Loucy (cell line): Measurements from ENCODE around the gene NCOA7.

Source experiments
- H2AFZ ChIP-seq: fragments of 200-600 bp; sonication (generic); 2 replicates; pipeline ENCODE4 v1.6.0; 2016; ENCODE audit warnings: antibody characterized with exemption, mild to moderate bottlenecking, low read length, moderate library complexity
- H3F3A ChIP-seq: fragments of 200-600 bp; 2 replicates; pipeline ENCODE4 v1.6.0; 2016; ENCODE audit warnings: antibody characterized with exemption, low read depth, mild to moderate bottlenecking
- H3K27me3 ChIP-seq: fragments of 200-600 bp; sonication (generic); 2 replicates; pipeline ENCODE4 v1.6.1; 2014; ENCODE audit warnings: low read length, mild to moderate bottlenecking; ENCODE audit not compliant: insufficient read depth, poor library complexity, severe bottlenecking
- H3K36me3 ChIP-seq: fragments of 200-600 bp; sonication (generic); 2 replicates; pipeline ENCODE4 v1.6.1; 2016; ENCODE audit warnings: low read length; ENCODE audit not compliant: insufficient read depth
- H3K4me1 ChIP-seq: fragments of 200-600 bp; sonication (generic); 2 replicates; pipeline ENCODE4 v1.5.1; 2014; ENCODE audit warnings: low read length, mild to moderate bottlenecking; ENCODE audit not compliant: insufficient read depth, poor library complexity, severe bottlenecking
- H3K4me2 ChIP-seq: fragments of 200-600 bp; sonication (generic); 2 replicates; pipeline ENCODE4 v1.6.0; 2014; ENCODE audit warnings: antibody characterized with exemption, low read length, low read depth, mild to moderate bottlenecking; ENCODE audit not compliant: poor library complexity, severe bottlenecking
- H3K4me3 ChIP-seq: fragments of 200-600 bp; sonication (generic); 2 replicates; pipeline ENCODE4 v1.5.1; 2014; ENCODE audit warnings: low read length, mild to moderate bottlenecking, mixed read lengths; ENCODE audit not compliant: poor library complexity, severe bottlenecking
- H3K79me2 ChIP-seq: fragments of 200-600 bp; sonication (generic); 2 replicates; pipeline ENCODE4 v1.6.1; 2014; ENCODE audit warnings: low read length; ENCODE audit not compliant: insufficient read depth
- H3K9ac ChIP-seq: fragments of 200-600 bp; sonication (generic); 2 replicates; pipeline ENCODE4 v1.6.0; 2014; ENCODE audit warnings: mild to moderate bottlenecking, low read depth, low read length, moderate library complexity; ENCODE audit not compliant: poor library complexity, severe bottlenecking
- H3K9me2 ChIP-seq: fragments of 200-600 bp; sonication (generic); replicated peaks from 2 replicates; pipeline ENCODE4 v1.6.1; 2016; ENCODE audit warnings: low read depth, low read length, mixed read lengths
- H3K9me3 ChIP-seq: fragments of 200-600 bp; sonication (generic); 2 replicates; pipeline ENCODE4 v1.6.1; 2014; ENCODE audit warnings: mild to moderate bottlenecking, antibody characterized with exemption, low read length, low read depth; ENCODE audit not compliant: insufficient read depth
- H4K20me1 ChIP-seq: fragments of 200-600 bp; sonication (generic); 2 replicates; pipeline ENCODE4 v1.6.0; 2014; ENCODE audit warnings: antibody characterized with exemption, low read length, mild to moderate bottlenecking; ENCODE audit not compliant: insufficient read depth, poor library complexity, severe bottlenecking
- CTCF ChIP-seq: fragments of 200-600 bp; sonication (generic); conservative IDR thresholded peaks from 2 replicates; pipeline ENCODE4 v1.5.1; 2014; ENCODE audit warnings: mild to moderate bottlenecking, antibody characterized with exemption, low read length
- EZH2phosphoT487 ChIP-seq: fragments of 200-600 bp; IDR thresholded peaks from 2 replicates; pipeline ENCODE4 v1.6.1; 2018; ENCODE audit warnings: antibody characterized with exemption, mild to moderate bottlenecking, moderate library complexity, borderline replicate concordance

Gene NCOA7

GRCh38 chr6:125742464-125743120 lies 48.2 kb upstream of the NCOA7 start:
- Histone ChIP-seq H3K9me3 (no peaks in the 10 kb centered on the region), H3F3A (no peaks in the 10 kb centered on the region), H2AFZ (no peak overlapping the region), H3K79me2 (no peaks in the 10 kb centered on the region), H4K20me1 (no peaks in the 10 kb centered on the region), H3K9me2 (no peaks in the 10 kb centered on the region), H3K4me1 (no peaks in the 10 kb centered on the region), H3K27me3 (peaks cover 4% of the 10 kb centered on the region), H3K36me3 (no peaks in the 10 kb centered on the region), H3K4me2 (no peak overlapping the region), H3K4me3 (no peak overlapping the region), H3K9ac (no peak overlapping the region)
- TF ChIP-seq CTCF (no peak), EZH2phosphoT487 (no peak)

- Histone ChIP-seq H2AFZ (no peak overlapping the region), H3K4me3 (no peak overlapping the region), H3K4me2 (no peak overlapping the region), H3K79me2 (no peaks in the 10 kb centered on the region), H3F3A (no peaks in the 10 kb centered on the region), H3K9ac (no peak overlapping the region), H3K9me2 (no peaks in the 10 kb centered on the region), H3K27me3 (peaks cover 4% of the 10 kb centered on the region), H3K36me3 (no peaks in the 10 kb centered on the region), H3K4me1 (no peaks in the 10 kb centered on the region), H3K9me3 (no peaks in the 10 kb centered on the region), H4K20me1 (no peaks in the 10 kb centered on the region)
- TF ChIP-seq CTCF: no peak
- TF ChIP-seq EZH2phosphoT487: no peak
These were observed 47.2 kb upstream of the NCOA7 start for GRCh38 chr6:125743604-125744003.

GRCh38 chr6:125745281-125746018 lies 45.3 kb upstream of the NCOA7 start:
- H3F3A ChIP-seq: no peaks in the 10 kb centered on the region
- no peaks in the 10 kb centered on the region for H3K79me2 ChIP-seq
- H3K36me3 ChIP-seq: no peaks in the 10 kb centered on the region
- no peak overlapping the region for H3K4me3 ChIP-seq
- no peak overlapping the region for H2AFZ ChIP-seq
- TF ChIP-seq CTCF: no peak
- no peak for TF ChIP-seq EZH2phosphoT487
- H3K27me3 ChIP-seq: peaks cover 4% of the 10 kb centered on the region
- no peaks in the 10 kb centered on the region for H3K9me2 ChIP-seq
- H3K4me1 ChIP-seq: no peaks in the 10 kb centered on the region
- no peak overlapping the region for H3K4me2 ChIP-seq
- H3K9ac ChIP-seq: no peak overlapping the region
- H3K9me3 ChIP-seq: no peaks in the 10 kb centered on the region
- no peaks in the 10 kb centered on the region for H4K20me1 ChIP-seq
